Measurements from ENCODE around the gene MRPL52.

Gene MRPL52

GRCh38 chr14:22883173-22883976, 53.7 kb downstream of the MRPL52 start, which contains the start of gene REM2 (continued):
- TF ChIP-seq ZNF639 (tag by site-specific recombination; IDR thresholded peaks at IDR 0.05) (no peak), ZBTB48 (tag by site-specific recombination; IDR thresholded peaks at IDR 0.05) (peak; percentile 76; the same call in 1 of the 2 replicates), FEZF1 (tag by site-specific recombination; IDR thresholded peaks at IDR 0.05) (0 out of 2 replicates have a peak, but pooled peaks have one; percentile 17), IKZF3 (tag by site-specific recombination; IDR thresholded peaks at IDR 0.05) (0 out of 2 replicates have a peak, but pooled peaks have one; percentile 16), ZNF704 (tag by site-specific recombination; IDR thresholded peaks at IDR 0.05) (no peak), PATZ1 (tag by site-specific recombination; IDR thresholded peaks at IDR 0.05) (peak; percentile 21; the same call in 1 of the 2 replicates), GLIS1 (tag by site-specific recombination; IDR thresholded peaks at IDR 0.05) (peak; percentile 51), ZIC2 (tag by site-specific recombination; IDR thresholded peaks at IDR 0.05) (peak; percentile 35; the same call in 1 of the 2 replicates), OVOL3 (tag by site-specific recombination; IDR thresholded peaks at IDR 0.05) (no peak), ZNF571 (tag by site-specific recombination; IDR thresholded peaks at IDR 0.05) (no peak), SP2 (tag by site-specific recombination; IDR thresholded peaks at IDR 0.05) (peak; percentile 6; the same call in 1 of the 2 replicates), ZNF16 (tag by site-specific recombination; IDR thresholded peaks at IDR 0.05; ENCODE audit: low read depth) (no peak)
- TF ChIP-seq, protein P1, sequence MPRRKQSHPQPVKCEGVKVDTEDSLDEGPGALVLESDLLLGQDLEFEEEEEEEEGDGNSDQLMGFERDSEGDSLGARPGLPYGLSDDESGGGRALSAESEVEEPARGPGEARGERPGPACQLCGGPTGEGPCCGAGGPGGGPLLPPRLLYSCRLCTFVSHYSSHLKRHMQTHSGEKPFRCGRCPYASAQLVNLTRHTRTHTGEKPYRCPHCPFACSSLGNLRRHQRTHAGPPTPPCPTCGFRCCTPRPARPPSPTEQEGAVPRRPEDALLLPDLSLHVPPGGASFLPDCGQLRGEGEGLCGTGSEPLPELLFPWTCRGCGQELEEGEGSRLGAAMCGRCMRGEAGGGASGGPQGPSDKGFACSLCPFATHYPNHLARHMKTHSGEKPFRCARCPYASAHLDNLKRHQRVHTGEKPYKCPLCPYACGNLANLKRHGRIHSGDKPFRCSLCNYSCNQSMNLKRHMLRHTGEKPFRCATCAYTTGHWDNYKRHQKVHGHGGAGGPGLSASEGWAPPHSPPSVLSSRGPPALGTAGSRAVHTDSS (tag by site-specific recombination; IDR thresholded peaks at IDR 0.05) = no peak
- TF ChIP-seq, protein P2, sequence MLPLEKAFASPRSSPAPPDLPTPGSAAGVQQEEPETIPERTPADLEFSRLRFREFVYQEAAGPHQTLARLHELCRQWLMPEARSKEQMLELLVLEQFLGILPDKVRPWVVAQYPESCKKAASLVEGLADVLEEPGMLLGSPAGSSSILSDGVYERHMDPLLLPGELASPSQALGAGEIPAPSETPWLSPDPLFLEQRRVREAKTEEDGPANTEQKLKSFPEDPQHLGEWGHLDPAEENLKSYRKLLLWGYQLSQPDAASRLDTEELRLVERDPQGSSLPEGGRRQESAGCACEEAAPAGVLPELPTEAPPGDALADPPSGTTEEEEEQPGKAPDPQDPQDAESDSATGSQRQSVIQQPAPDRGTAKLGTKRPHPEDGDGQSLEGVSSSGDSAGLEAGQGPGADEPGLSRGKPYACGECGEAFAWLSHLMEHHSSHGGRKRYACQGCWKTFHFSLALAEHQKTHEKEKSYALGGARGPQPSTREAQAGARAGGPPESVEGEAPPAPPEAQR (tag by site-specific recombination; IDR thresholded peaks at IDR 0.05) = no peak

GRCh38 chr14:22884076-22884737, 54.5 kb downstream of the MRPL52 start:
- POLR2A ChIA-PET = interaction anchor here (1.0 to 1.6 kb wide), 2 partner anchors 13 to 35 kb away, joined by 3 to 7 read pairs; partner anchors contain the start of genes LRP10 and RBM23
- Histone ChIP-seq H3K4me3 (ENCODE audit: low read depth, low read length) (no peak overlapping the region), H3K4me1 (ENCODE audit: control insufficient read depth, insufficient read depth, low read length) (peaks cover 6% of the 10 kb centered on the region), H3K27ac (ENCODE audit: extremely low read depth, low read depth, low read length) (no peak overlapping the region), H3K36me3 (ENCODE audit: control insufficient read depth in 2 of 2, insufficient read depth in 1 of 2, low read length in 2 of 2) (peaks cover 0 to 5% of the 10 kb centered on the region in 2 experiments; a peak in 2 of 3 replicates), H3K9me3 (ENCODE audit: control insufficient read depth, insufficient read depth, low read depth, low read length) (no peaks in the 10 kb centered on the region)
- CTCF ChIA-PET = interaction anchor here (0.6 to 7.8 kb wide), 11 partner anchors 9 to 314 kb away, joined by 3 to 43 read pairs (median 4); no protein-coding TSS in a partner anchor
- TF ChIP-seq ZBTB20 (tag by site-specific recombination; IDR thresholded peaks at IDR 0.05) (0 out of 2 replicates have a peak, but pooled peaks have one; percentile 5), FEZF1 (tag by site-specific recombination; IDR thresholded peaks at IDR 0.05) (0 out of 2 replicates have a peak, but pooled peaks have one; percentile 4), YY1 (tag by site-specific recombination; IDR thresholded peaks at IDR 0.05) (no peak), MZF1 (tag by site-specific recombination; IDR thresholded peaks at IDR 0.05; ENCODE audit: borderline replicate concordance) (peak; percentile 77; the same call in 1 of the 2 replicates)
